H1 (cell line): ENCODE results near the gene MEX3C. TPM values are rescaled to one million over a fixed set of nuclear protein-coding genes. Genes with fewer than 3 reads are reported as not detected.

Experiments
- BACH1 ChIP-seq: IDR thresholded peaks from 2 replicates; pipeline ENCODE4 v1.6.1; 2012; ENCODE audit warnings: low read length, improper control_type of control experiment
- CHD1 ChIP-seq: IDR thresholded peaks from 2 replicates; pipeline ENCODE4 v1.6.1; 2012; ENCODE audit warnings: low read depth, low read length, improper control_type of control experiment
- USF2 ChIP-seq: IDR thresholded peaks from 2 replicates; pipeline ENCODE4 v1.6.1; 2011; ENCODE audit warnings: low read length, improper control_type of control experiment
- ZNF274 ChIP-seq: IDR thresholded peaks from 2 replicates; pipeline ENCODE4 v1.7.0; 2012; ENCODE audit warnings: low read length, borderline replicate concordance; ENCODE audit errors: extremely low read depth
- polyA plus RNA-seq, 7 experiments: library from polyadenylated mRNA; depleted of rRNA in 3 of 7; stranded (reverse) in 5 of 7; unstranded in 2 of 7; fragments of >200 nt in 5 of 7; fragments of 200-250 nt in 2 of 7; gene quantifications; 1 replicate in 5 of 7; 2 replicates in 1 of 7; 4 replicates in 1 of 7; pipeline versions ENCODE4 v1.2.1 to v1.2.3, GENCODE V29; 2011 to 2013; ENCODE audit warnings: missing spikeins in 2 of 7, mixed read lengths in 2 of 7
- total RNA-seq: library from RNA; stranded (reverse); fragmentation: NEBNext Ultra II Directional; extraction: Animal tissue kit (Norgen Biotek cat#: 25700); gene quantifications from 2 replicates; pipeline ENCODE4 v1.2.1, GENCODE V29; 2021

The MEX3C gene
- total and polyA plus RNA-seq, 2 of the 8 experiments (the other 6 are each of a cell fraction or from before 2014, with no cell fraction given) = 48.2 to 103 TPM

GRCh38 chr18:51212606-51213005 lies 15.1 kb upstream of the MEX3C start (continued):
- TF ChIP-seq CHD1 (no peak), USF2 (no peak), BACH1 (no peak), ZNF274 (no peak)
